ENCODE data around the gene ARMH3.

The ARMH3 gene

DNA sequence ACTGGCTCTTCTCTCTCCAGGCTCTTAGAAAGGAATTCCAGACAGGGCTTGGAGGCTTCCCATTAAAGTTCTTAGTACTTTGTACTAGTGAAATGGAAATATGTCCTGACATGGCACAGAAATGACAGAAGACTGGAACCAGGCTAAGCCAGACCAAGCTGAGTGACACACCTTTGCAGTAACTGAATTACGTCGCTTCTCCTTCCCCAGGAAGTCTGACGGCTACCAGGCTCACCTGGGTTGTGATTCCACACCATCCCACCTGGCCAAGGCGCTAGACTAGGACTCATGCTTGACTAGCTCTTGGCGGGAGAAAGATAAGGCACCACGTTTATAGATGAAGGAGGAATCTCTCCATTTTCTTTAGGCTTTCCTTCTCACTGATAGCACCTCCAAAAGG is 161.7 kb downstream of the ARMH3 start:
- DNase-seq = no peak

DNA sequence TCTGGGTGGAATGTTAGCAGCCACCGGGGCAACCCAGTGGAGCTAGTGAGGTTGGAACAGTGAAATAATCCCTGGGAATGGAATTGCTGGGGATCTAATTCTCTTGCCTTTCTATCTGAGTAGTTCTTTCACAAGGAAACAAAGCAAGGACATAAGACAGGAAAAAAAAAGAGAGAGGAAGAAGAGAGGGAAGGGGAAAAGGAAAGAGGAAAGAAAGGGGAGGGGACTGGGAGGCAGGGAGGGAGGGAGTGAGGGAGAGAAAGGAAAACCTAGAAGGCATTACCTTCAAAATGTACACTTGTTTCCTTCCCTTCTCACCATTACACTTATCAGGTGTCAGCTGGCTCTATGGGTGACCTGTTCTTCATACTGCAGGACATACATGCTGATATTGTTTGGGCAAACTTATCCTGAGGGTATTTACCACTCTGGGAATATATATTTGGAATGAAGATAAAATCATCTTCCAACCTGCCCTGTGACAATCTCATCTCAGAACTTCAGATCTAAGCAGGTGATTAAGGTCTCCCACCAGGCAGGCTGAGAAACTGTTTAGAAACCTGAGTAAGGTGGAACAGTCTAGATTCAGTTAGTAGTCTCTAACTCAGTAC is 162.4 kb downstream of the ARMH3 start:
- DNase-seq = no peak

DNA sequence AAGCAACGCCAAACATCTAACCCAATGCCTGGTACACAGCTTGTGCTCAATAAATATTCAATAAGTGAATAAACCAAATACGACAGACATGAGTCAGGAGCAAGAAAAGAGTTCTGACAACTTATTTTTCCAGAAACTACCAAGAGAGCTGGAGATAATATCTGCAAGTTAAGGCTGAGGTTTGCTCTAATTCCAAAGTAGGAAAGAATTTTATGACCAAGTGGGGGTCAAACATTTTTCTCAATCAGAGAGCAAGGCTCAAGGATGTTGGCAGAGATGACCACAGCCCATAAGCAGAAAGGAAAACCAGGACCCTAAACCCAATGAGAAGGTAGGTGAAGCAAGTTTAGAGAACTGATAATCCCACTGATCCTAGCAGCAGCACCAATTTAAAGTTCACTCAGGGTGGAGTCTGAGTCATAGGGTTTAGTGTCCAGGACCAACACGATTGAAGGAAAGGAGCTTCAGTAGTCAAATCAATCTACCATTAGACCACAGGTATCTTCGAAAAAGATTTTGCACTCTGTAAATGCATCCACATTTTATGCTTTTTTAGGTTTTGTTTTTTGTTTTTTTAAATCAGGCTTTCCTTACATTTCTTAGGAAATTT is 163.1 kb downstream of the ARMH3 start:
- DNase-seq = no peak

DNA sequence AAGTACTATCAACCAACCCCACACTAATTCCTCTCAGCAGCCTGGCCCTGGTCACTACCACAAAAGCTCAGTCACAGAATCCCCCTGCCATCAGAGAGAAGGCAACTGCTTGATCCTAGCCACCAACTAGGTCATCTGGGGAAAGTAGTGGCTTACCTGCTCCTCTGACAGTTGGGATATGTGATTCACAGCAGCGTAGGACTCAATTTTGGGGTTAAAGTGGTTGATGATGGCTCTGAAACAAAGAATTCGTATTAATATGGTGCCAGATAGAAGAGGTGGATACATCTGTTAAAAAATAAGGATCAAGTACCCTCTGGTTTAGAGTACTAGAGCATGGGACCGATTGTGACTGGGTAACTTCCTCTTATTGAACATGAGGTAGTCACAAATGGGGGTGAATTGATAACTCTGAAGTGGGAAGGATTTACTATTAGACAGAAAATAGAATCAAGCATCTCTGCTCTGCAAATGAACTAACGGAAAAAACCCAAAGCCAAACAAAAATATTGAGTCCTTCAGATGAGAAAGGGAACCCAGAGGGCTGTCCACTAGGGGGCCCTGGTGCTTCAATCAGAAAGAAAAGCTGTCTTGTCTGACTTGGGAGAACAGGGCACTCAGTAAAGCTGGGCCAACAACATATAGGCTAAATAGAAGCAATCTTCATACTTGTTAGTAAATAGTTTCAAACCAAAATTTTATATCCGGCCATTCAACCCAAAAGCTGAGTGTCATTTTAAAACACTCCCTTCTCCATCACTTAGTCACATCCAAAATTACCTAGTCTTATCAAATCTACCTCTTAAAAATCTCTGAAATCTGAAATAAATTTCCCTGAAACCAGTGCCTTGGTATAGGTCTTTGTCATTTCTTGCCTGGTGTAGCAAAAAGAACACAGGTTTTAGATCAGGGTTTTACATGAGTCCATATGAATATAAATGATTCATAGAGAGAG is 166.4 kb downstream of the ARMH3 start:
- DNase-seq = peak; percentile 80 to 90 (median 85)

DNA sequence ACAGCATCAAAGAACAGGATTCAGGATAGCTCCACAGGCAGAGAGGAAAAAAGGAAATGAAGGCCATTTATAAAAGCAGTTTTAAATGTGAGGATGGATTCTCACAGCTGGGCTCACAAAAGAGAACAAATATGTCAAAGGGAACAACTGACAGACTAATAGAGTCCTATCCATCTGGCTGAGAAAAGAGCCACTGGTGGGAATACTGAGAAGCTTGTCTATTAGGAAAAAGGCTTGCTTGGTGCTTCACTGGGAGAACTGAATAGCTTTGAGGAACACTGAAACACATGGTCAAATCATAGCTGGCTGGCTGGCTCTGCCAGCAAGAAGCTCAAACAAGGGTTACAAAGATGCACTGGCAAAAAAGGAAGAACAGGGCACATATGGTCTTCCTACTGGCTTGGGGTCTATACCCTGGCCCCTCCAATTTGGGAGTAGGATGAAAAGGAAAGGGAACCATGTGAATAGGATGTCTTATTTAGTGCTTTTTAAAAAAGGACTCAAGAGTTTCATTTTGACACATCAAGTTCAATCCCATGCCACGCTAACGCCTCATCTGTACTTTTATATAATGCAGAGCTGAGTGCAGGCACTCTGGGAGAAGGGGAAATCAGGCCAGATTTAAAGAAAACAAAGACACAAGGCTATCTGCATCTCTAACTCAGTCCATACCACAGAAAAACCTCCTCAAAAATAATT is 167.6 kb downstream of the ARMH3 start:
- DNase-seq = no peak

DNA sequence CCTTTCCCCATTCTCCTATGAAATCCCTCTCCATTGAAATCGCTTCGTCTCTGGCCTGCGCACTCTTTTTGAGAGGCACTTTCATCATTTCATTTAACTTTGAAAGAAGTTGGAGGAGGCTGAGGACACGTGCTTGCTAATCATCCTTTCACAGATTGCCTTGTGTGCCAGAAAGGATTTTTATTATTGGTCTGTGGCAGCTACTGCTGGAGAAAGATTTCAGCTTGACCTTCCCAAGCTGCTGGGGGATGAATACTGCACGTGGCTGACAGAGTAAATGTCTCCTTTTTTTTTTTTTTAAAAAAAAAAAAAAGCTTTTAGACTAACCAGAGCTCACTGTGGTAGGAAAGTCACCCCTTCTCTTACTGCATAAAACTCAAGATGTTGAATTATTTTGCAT is 168.2 kb downstream of the ARMH3 start:
- no peak for DNase-seq

DNA sequence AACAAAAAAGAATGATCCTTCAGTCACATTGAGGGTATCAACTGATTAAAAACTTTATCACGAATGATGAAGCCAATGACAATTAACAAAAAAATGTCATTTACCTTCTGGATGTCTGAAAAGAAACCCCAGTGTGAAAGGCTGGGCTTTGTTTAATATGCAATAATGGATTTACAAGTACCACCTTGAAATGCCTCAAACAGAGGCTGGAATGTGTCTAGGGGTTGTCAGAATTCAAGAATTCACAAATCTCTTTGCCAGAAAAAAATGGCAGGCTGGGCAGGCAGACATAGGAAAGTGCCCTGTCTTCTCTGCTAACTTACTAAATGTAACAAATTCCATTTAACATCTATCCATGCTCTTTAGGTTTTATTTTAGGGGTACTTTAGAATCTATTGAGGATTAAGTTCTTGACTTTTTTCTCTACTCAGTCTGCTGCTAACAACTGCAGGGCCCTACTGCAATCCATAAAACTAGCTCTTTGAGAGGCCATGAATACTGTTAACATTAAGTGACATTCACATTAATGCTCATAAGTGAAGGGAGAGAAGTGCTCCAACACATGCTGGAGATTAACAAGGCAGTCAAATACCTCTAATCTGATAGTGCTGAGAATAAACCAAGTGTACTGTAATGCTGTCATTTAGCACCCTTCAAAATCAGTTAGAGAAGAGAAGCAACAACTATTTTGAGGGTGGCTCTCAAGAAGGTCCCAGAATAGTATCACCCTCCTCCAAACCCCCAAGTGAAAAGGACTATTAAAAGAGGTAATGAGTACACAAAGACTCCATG is 169.3 kb downstream of the ARMH3 start:
- no peak for DNase-seq

DNA sequence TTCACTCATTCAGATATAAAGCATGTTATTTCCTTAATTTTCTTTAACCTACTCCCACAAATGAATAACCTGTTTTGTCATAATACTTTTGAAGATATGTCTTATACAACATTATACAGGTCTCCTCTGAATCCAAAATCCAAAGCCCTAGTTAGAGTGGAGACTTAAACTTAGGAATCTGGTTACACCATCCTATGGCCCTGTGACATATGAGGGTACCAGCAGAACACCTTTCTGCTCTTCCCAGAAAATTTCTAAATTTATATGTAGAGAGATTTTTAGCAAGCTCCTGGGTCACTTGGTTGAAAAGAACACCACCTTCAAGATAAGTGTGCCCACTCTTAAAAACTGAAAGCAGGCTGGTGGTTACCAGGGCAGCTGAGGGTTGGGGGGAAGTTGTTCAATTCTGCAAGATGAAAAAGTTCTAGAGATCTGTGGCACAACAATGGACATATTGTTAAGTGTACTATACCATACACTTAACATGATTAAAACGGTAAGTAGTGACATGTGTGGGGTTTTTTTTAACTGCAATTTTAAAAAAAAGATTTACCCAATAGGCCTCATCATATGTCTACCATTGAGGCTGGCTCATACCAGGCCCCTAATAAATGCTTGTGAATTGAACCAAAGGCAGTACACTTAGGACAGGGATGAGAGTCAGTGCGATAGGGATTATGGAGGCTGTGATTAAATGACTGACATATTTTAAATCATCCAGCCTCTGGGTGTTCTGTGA is 174.8 kb downstream of the ARMH3 start:
- no peak for DNase-seq

DNA sequence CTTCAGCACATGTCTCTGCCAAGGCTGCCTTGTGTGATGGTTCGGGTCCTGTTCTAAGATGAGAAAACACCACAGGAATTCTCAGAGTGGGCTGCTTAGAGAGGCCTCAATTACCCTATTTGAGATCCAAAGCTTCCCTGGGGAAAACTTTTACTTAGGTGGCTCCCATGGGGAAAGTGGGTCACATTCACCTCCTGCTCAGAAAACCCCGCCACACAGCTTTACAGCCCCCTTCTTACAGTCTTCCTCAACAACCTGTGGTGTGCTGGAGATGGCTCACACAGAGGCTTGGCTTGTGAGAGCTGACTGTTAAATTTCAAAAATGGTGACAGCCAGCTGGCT is 175.8 kb downstream of the ARMH3 start:
- DNase-seq = no peak

DNA sequence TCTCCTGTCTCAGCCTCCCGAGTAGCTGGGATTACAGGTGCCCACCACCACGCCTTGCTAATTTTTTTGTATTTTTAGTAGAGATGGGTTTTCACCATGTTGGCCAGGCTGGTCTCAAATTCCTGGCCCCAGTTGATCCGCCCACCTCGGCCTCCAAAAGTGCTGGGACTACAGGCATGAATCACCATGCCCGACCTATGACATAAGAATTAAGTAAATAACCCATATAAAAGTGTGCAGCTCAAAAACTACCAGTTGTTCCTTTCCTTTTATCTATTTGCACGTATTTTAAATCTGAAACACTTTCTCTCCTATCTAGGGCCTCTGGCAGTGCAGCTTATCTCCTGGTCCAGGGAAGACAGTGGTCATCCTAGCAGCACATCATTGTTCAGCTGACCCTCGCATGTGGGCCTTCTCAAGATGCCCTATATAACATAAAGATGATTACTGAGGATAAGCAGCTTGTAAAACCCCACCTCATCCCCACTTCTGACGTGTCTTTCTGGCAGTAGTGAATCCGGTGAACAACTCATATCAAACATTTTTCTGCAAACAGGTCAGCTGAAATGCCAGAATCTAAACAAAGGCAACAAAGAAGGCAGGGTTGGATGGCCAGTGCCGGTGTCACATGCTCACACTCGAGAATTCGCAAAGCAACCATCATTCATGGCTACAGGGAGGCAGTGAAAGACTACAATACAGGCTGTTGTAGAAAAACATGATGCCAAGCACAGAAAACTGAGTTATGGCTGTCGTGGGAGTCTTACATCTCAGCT is 176.3 kb downstream of the ARMH3 start:
- peak in 1 of 3 donors; percentile 38 for DNase-seq

DNA sequence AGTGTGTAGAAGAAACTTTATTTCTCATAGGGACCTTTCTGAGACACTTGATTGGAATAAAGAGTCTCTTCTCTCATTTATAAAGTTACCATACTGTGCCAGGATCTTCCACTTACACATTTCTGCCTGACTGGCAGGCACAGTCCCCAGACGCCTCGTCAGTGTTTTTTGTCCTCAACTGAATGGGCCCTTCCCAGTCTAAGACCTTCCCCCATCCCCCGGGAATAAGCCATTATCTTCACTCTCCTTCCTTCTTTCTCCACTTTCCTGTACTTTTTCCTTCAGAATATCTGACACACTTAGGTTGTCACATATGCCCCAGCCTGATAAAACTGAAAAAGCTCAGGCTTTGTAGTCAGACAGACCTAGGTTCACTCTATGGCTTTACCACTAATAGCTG is 177.1 kb downstream of the ARMH3 start:
- DNase-seq = no peak

DNA sequence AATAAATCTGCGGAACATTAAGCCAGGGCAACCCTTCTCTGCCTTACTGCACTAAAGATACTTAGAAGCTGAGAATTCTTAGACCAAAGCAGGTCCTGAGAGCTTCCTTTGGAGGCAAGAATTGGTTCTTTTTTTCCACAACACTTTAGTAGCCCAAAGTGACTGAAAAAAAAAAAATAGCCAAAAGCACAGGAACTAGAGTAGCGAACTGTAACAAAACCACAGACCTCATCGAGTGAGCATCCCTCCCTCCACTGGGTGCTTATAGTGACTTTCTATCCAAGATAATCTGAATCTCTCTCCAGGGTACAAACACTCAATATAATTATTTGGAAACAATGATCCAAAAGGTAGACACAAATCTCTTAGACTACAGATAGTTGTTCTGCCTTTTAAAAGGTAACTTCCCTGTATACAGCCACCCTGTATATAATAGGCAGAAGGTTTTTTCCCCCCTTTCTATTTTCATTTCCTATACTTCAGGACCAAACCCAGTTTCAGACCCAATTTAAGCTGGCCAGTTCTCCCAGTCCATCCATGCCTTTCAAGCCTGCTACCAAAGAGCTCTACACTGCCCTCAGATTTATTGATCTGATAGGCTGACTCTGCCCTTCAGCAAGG is 180.8 kb downstream of the ARMH3 start:
- DNase-seq = no peak

DNA sequence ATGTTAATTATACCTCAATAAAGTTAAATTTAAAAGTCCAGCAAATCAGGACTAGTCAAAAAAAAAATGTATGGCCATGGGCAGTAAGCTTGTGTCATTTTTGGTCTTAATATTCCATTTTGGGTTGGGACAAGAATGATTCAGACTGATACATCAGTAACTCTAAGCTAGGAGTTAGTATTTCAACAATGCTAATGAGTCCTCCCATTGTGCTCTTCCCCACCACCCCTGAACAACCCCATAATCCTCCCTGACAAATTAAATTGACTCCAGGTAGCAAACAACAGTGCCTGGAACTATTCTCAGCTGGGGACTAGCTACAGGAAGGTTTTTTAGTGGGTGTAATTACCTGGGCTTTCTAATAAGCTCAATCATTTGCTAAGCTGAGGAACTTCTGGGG is 181.7 kb downstream of the ARMH3 start:
- no peak for DNase-seq

DNA sequence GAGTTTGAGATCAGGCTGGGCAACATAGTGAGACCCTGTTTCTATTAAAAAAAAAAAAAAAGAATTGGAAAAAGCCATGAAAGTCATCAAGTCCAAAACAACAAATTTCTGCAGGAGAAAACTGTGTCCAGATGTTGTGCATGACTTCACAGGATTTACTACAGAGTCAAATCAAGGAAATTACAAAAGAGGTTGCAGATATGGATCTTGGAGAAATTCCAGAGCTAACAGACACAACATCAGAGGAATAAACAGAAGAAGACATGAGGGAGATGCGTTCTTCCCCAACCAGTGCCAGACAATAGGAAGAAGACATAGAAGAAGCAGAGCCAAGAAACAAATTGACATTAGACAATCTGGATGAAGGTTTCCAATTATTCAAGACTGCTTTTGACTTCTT is 188.0 kb downstream of the ARMH3 start:
- no peak for DNase-seq

DNA sequence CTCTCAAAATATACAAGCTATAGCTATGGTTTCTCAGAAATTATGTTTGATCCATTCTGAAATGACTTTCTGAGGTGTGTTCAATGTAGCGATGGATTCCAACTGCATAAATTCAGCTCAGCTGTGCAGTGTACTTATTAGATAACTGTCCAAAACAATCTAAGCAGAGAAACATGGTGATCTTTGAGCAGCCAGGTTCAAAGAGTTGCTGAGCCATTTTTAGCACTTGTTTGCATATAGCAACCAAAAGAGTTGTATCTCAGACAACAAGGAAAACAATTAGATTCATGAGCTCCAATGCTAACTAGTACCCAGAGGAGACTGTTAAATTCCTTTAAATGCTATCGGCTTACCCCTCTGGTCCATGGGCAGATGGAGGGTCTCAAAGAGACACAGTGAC is 196.4 kb downstream of the ARMH3 start:
- DNase-seq = no peak

DNA sequence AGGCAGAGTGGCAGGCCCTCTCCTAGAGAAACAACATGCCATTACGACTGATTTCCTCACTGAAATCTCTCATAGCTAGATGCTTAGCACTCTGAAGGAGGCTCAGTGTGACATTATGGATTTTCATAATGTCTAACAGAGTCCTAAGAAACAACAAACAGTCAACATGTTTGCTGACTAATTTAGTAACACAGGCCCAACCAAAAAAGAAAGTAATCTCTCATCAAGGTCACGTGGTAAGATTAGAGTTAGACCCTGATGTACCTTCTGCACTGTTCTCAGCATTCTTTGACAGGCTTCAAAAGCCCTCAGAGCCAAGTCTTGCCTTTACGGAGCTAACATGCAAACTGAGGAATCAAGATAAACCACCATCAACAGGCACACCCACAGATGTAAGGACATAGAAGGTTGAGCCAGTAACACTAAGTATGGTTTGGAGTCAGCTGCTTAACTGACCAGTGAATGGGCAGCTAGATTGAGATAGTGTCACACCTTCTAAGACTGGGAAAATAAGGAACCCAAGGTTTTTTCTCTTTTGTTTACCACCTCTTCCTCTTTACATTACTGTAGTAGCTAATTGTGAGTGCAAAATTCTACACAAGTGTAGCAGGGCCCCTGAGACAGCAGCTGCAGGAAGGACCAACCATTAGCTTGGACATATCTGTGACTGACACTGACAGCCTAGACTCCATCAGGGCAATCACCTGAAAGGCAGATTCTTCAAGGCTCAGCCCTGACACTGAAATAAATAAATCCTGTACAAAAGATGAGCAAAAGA is 197.1 kb downstream of the ARMH3 start:
- no peak for DNase-seq

DNA sequence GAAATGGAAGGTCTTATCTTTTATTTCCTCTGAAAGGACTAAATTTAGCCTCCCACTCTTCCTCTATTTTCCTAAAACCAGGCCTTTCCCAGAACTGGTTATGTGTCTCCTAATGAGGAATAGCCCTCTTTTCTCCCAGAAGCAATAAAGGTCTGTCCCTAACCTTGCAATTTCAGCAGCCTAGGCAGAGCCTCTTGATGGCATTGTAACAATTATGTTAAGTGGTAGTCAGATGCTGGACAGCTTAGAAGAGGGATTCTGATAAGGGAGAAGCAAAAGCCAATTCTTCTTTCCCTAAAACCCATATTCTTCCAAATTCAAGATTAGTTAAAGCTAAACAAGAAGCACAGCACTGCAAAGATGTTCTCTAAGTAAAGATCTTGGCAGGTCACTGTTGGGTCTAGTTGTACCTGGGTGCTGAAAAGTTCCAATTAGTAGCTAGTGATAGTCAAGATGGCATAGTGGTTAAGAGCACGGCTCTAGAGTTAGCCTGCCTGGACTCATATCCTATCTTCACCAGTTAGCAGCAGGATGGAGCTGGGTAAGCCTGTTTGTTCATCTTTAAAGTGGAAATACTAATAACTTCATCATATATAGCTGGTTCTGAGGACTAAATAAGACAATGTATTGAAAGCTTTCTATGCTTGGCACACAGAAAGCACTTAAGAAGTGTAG is 198.0 kb downstream of the ARMH3 start:
- DNase-seq = no peak

DNA sequence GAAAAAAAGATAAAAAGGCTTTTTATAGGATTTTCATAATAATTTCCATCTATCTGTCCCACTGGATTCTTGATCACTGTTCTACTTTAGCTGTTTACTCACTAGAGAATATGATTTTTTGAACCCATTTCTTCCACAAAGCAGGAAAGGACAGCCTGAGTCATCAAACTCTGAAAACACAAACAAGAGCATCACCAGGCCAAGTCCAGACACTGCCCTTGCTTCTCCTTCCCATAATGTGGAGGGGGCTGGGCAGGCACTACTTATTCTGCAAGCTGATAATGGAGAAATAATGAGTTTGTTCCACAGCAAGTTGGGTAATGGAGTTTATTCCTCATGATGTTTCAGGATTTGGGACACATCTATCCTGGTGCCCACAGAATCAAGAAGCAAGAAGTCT is 199.3 kb downstream of the ARMH3 start:
- peak; percentile 41 to 52 (median 44) for DNase-seq

All from suppressor macrophage treated with lipopolysaccharide for 1 hour (primary cell).